Endothelial cell of umbilical vein (primary cell): Measurements from ENCODE around the gene NKD2. TPM values are rescaled to one million over a fixed set of nuclear protein-coding genes. Genes with fewer than 3 reads are reported as not detected.

Source experiments
- BruUV-seq: library from RNA; stranded (reverse); fragments of 400-500 nt; replicated peaks from 2 replicates; lab custom pipeline; 2021; lab: Mats Ljungman, UMichigan
- CTCF ChIA-PET: fragments of 300-600, 350-600 bp; sonication (Branson Sonifier 250); formaldehyde crosslinking; loops from one replicate; lab custom pipeline; 2021; ENCODE audit warnings: antibody characterized with exemption, inconsistent platforms; lab: Charles Lee
- POLR2A ChIA-PET: fragments of 300-600, 350-600 bp; sonication (Branson Sonifier 250); formaldehyde crosslinking; loops from one replicate; lab custom pipeline; 2021; ENCODE audit warnings: antibody characterized with exemption, inconsistent platforms; lab: Charles Lee
- DNase-seq: peaks from one replicate; pipeline ENCODE4 v3.0.0-alpha.2; 2011; ENCODE audit warnings: low read depth, low spot score
- FAIRE-seq: peaks from 2 replicates; lab custom pipeline; 2011; peaks lifted over from hg19 to GRCh38; lab: Jason Lieb, UNC
- H2AFZ ChIP-seq: 2 replicates; pipeline ENCODE4 v1.6.0; 2012; ENCODE audit warnings: low read depth, low read length, control low read depth, inconsistent platforms
- H3K27ac ChIP-seq: 2 replicates; pipeline ENCODE4 v1.5.1; 2011; ENCODE audit warnings: low read depth, mild to moderate bottlenecking, control low read depth, low read length, moderate library complexity; ENCODE audit not compliant: insufficient read depth
- H3K27me3 ChIP-seq, 2 experiments: 2 replicates each; pipeline versions ENCODE4 v1.6.0 to v1.6.1; 2011; ENCODE audit warnings: low read length in 2 of 2, mixed read lengths in 1 of 2; ENCODE audit not compliant: control insufficient read depth in 2 of 2, insufficient read depth in 2 of 2
- H3K36me3 ChIP-seq, 2 experiments: 2 replicates in 1 of 2; 3 replicates in 1 of 2; pipeline ENCODE4 v1.5.1; 2011; ENCODE audit warnings: low read length in 2 of 2, mild to moderate bottlenecking in 1 of 2, moderate library complexity in 1 of 2; ENCODE audit not compliant: control insufficient read depth in 2 of 2, insufficient read depth in 2 of 2; ENCODE audit errors: extremely low read depth in 1 of 2
- H3K4me1 ChIP-seq: 3 replicates; pipeline ENCODE4 v1.5.1; 2011; ENCODE audit warnings: mild to moderate bottlenecking, low read length; ENCODE audit not compliant: control insufficient read depth, insufficient read depth; ENCODE audit errors: extremely low read depth
- H3K4me2 ChIP-seq: 2 replicates; pipeline ENCODE4 v1.6.1; 2011; ENCODE audit warnings: low read length, control low read depth, mixed read lengths; ENCODE audit not compliant: insufficient read depth
- H3K4me3 ChIP-seq, 3 experiments: fragments of 200-600 bp in 1 of 3; sonication (generic), shearing (Covaris generic) in 1 of 3; replicated peaks in 1 of 3; 2 replicates each; pipeline ENCODE4 v1.5.1; 2011 to 2016; ENCODE audit warnings: control low read depth in 3 of 3, low read length in 3 of 3, mild to moderate bottlenecking in 2 of 3, inconsistent platforms in 1 of 3, low read depth in 1 of 3, moderate library complexity in 1 of 3; ENCODE audit not compliant: insufficient read depth in 1 of 3
- H3K79me2 ChIP-seq: 2 replicates; pipeline ENCODE4 v1.6.0; 2012; ENCODE audit warnings: low read length, inconsistent platforms; ENCODE audit not compliant: control insufficient read depth, insufficient read depth
- H3K9ac ChIP-seq: replicated peaks from 2 replicates; pipeline ENCODE3; 2011; ENCODE audit warnings: low read length, control low read depth; ENCODE audit not compliant: insufficient read depth; ENCODE audit errors: extremely low read depth
- H3K9me1 ChIP-seq: replicated peaks from 3 replicates; pipeline ENCODE4 v1.6.0; 2011; ENCODE audit warnings: mild to moderate bottlenecking, low read length; ENCODE audit not compliant: control insufficient read depth, insufficient read depth; ENCODE audit errors: extremely low read depth
- H3K9me3 ChIP-seq: replicated peaks from 2 replicates; pipeline ENCODE4 v1.5.1; 2012; ENCODE audit warnings: low read length, inconsistent platforms; ENCODE audit not compliant: control insufficient read depth, insufficient read depth
- H4K20me1 ChIP-seq: replicated peaks from 2 replicates; pipeline ENCODE3; 2011; ENCODE audit warnings: mild to moderate bottlenecking, low read length; ENCODE audit not compliant: control insufficient read depth, insufficient read depth; ENCODE audit errors: extremely low read depth
- CTCF ChIP-seq, 2 donors: IDR thresholded peaks; 1 replicate in 1 of 2; 2 replicates in 1 of 2; pipeline ENCODE4 v1.5.1; 2011; ENCODE audit warnings: low read length in 2 of 2, mild to moderate bottlenecking in 2 of 2, moderate library complexity in 2 of 2, control low read depth in 1 of 2, inconsistent platforms in 1 of 2, low read depth in 1 of 2; ENCODE audit not compliant: insufficient read depth in 1 of 2; ENCODE audit errors: extremely low read depth in 1 of 2
- EZH2 ChIP-seq: IDR thresholded peaks from 2 replicates; pipeline ENCODE4 v1.6.1; 2012; ENCODE audit warnings: borderline replicate concordance, low read depth, mild to moderate bottlenecking, moderate library complexity, low read length, inconsistent platforms; ENCODE audit not compliant: severe bottlenecking
- FOS ChIP-seq: IDR thresholded peaks from 2 replicates; pipeline ENCODE4 v1.6.1; 2011; ENCODE audit warnings: mild to moderate bottlenecking, low read length, moderate library complexity, borderline replicate concordance; ENCODE audit not compliant: insufficient read depth
- GATA2 ChIP-seq: IDR thresholded peaks from 2 replicates; pipeline ENCODE4 v1.7.0; 2011; ENCODE audit warnings: low read depth, mild to moderate bottlenecking, moderate library complexity, mixed read lengths, low read length; ENCODE audit not compliant: insufficient read length, insufficient read depth
- JUN ChIP-seq: IDR thresholded peaks from 2 replicates; pipeline ENCODE4 v1.6.1; 2011; ENCODE audit warnings: borderline replicate concordance, low read depth; ENCODE audit not compliant: insufficient read length, insufficient read depth
- MAX ChIP-seq: IDR thresholded peaks from 2 replicates; pipeline ENCODE4 v1.6.1; 2011; ENCODE audit not compliant: insufficient read depth, insufficient read length
- MYC ChIP-seq: IDR thresholded peaks from one replicate; pipeline ENCODE4 v1.6.1; 2011; ENCODE audit warnings: mild to moderate bottlenecking, low read depth, low read length
- POLR2A ChIP-seq: IDR thresholded peaks from 2 replicates; pipeline ENCODE4 v1.6.1; 2012; ENCODE audit warnings: low read depth, mild to moderate bottlenecking, control low read depth, low read length
- POLR2AphosphoS5 ChIP-seq: IDR thresholded peaks from 2 replicates; pipeline ENCODE4 v1.6.1; 2012; ENCODE audit warnings: low read depth, mild to moderate bottlenecking, control low read depth, low read length, moderate library complexity; ENCODE audit not compliant: insufficient read depth
- dilution Hi-C: fragments of 300-500 bp; cut with MboI; formaldehyde crosslinking; loops from one replicate; pipeline ENCODE4 v1.15.0; 2019; ENCODE audit warnings: low sequenced_read_pairs; ENCODE audit not compliant: extremely low pct_ligation_motif_present
- intact Hi-C: fragments of 100-400 bp; cut with micrococcal nuclease; formaldehyde crosslinking; loops from one replicate; pipeline ENCODE4 v1.10.0; 2022
- polyA plus RNA-seq, 4 experiments: library from polyadenylated mRNA; depleted of rRNA in 3 of 4; stranded (reverse) in 3 of 4; unstranded in 1 of 4; fragments of >200 nt; gene quantifications; 2 replicates each; pipeline versions ENCODE4 v1.2.1 to v1.2.3, GENCODE V29; 2011 to 2012; ENCODE audit warnings: missing spikeins in 1 of 4
- total RNA-seq: library from RNA; stranded (reverse); gene quantifications from 2 replicates; pipeline ENCODE4 v1.2.3, GENCODE V29; 2021

The NKD2 gene
- total and polyA plus RNA-seq, 2 donors (not counting 3 experiments of a cell fraction or from before 2014, with no cell fraction given): 0.08 TPM; not detected in 1

GRCh38 chr5:1080432-1080831, 71.8 kb downstream of the NKD2 start:
- TF ChIP-seq MAX (no peak), MYC (no peak), POLR2AphosphoS5 (no peak), EZH2 (no peak), POLR2A (no peak), JUN (no peak), CTCF (IDR thresholded peaks at IDR 0.05; ENCODE audit: extremely low read depth in 1 of 2, insufficient read depth in 1 of 2, low read depth in 1 of 2, low read length in 2 of 2) (no peak), GATA2 (no peak), FOS (no peak)
- ChIA-PET POLR2A (no interaction called here), CTCF (no interaction called here)
- H3K27me3 ChIP-seq: no peaks in the 10 kb centered on the region
- H2AFZ ChIP-seq: no peak overlapping the region
- dilution Hi-C loops: no loop called here
- H3K4me2 ChIP-seq: no peak overlapping the region
- intact Hi-C loops: no loop called here
- no TSS peak for BruUV-seq
- H3K27ac ChIP-seq: no peak overlapping the region
- H3K79me2 ChIP-seq: no peaks in the 10 kb centered on the region
- no peaks in the 10 kb centered on the region for H3K9me3 ChIP-seq
- peaks cover 0 to 21% of the 10 kb centered on the region in 2 experiments for H3K36me3 ChIP-seq
- no peak for FAIRE-seq
- no peak overlapping the region for H3K9ac ChIP-seq
- H3K4me3 ChIP-seq: no peak overlapping the region
- no peak for DNase-seq
- no peaks in the 10 kb centered on the region for H3K4me1 ChIP-seq
- H3K9me1 ChIP-seq: no peaks in the 10 kb centered on the region
- no peaks in the 10 kb centered on the region for H4K20me1 ChIP-seq
